Prostate gland (tissue), 2 donors: ENCODE results near the gene MUC2. TPM values are rescaled to one million over a fixed set of nuclear protein-coding genes. Genes with fewer than 3 reads are reported as not detected.

Source experiments
- DNase-seq: peaks from one replicate; pipeline ENCODE4 v3.0.0-alpha.2; 2019; ENCODE audit warnings: low spot score
- H3K27ac ChIP-seq, 2 donors: fragments of 200-600 bp; sonication (generic); 2 replicates each; pipeline ENCODE4 v1.5.1; 2017 to 2019
- H3K27me3 ChIP-seq: fragments of 200-600 bp; sonication (generic); replicated peaks from 2 replicates; pipeline ENCODE4 v1.5.1; 2019; ENCODE audit not compliant: insufficient read depth
- H3K36me3 ChIP-seq, 2 donors: fragments of 200-600 bp; sonication (generic); 1 replicate in 1 of 2; 2 replicates in 1 of 2; pipeline versions ENCODE4 v1.5.1 to v1.8.1; 2017 to 2019
- H3K4me1 ChIP-seq: fragments of 200-600 bp; sonication (generic); replicated peaks from 2 replicates; pipeline ENCODE4 v1.5.1; 2019
- H3K4me3 ChIP-seq, 2 donors: fragments of 200-600 bp; sonication (generic); 2 replicates each; pipeline ENCODE4 v1.5.1; 2017 to 2019
- H3K9me3 ChIP-seq: fragments of 200-600 bp; sonication (generic); 2 replicates; pipeline ENCODE4 v1.5.1; 2017
- POLR2A ChIP-seq: fragments of 450-650 bp; IDR thresholded peaks from one replicate; pipeline ENCODE4 v1.6.1; 2016; ENCODE audit warnings: antibody characterized with exemption, mild to moderate bottlenecking
- POLR2AphosphoS5 ChIP-seq: sonication (generic); formaldehyde crosslinking; IDR thresholded peaks from one replicate; pipeline ENCODE4 v1.6.1; 2017; ENCODE audit warnings: antibody characterized with exemption
- WGBS: methylation state at CpG from one replicate; pipeline ENCODE4 v1.1.5; 2018; 5-methylcytosine and 5-hydroxymethylcytosine counted together
- intact Hi-C: fragments of 100-400 bp; cut with DNase I; formaldehyde crosslinking; loops from one replicate; pipeline ENCODE4 v1.14.2; 2022
- total RNA-seq, 2 donors: library from RNA; depleted of rRNA; stranded (reverse); fragments of >200 nt; gene quantifications; one replicate each; pipeline ENCODE4 v1.1.0, GENCODE V29; 2016
- TF ChIP-seq, protein P1 (sequence below), 4 experiments: fragments of 200-600 bp in 2 of 4; fragments of 450-650 bp in 2 of 4; sonication (generic) in 2 of 4; IDR thresholded peaks; 1 replicate in 3 of 4; 2 replicates in 1 of 4; pipeline ENCODE4 v1.5.1; 2016 to 2019; ENCODE audit warnings: antibody characterized with exemption in 4 of 4, mild to moderate bottlenecking in 2 of 4, moderate library complexity in 2 of 4

Gene MUC2
- total RNA-seq, 2 donors from 2014 or later: 0.11 TPM; not detected in 1

DNA sequence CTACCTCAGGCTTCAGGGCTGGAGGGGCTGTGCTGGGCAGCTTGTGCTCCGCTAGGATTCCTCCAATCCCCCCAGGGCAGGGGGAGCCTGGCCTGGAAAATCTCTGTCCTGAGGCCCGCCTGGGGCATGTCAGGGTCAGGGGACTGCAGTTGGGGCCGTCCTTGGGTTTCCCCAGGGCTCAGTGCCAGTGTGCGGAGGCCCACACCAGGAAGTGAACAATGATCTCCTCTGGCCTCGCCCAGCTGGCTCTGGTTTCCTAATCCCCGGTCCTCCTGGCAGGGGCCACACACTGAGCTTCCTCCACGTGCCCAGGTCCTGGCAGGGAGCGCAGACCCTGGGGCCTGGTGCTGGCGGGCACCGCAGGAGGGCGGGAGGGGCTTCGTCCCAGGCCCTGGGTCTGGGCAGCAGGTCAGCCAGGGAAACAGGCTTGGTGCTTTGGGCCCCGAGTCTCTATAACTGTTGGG, 1.4 kb upstream of the MUC2 start:
- Histone ChIP-seq H3K27me3 (no peaks in the 10 kb centered on the region), H3K4me1 (peaks cover 4% of the 10 kb centered on the region), H3K27ac (no peak overlapping the region), H3K9me3 (no peaks in the 10 kb centered on the region), H3K4me3 (no peak overlapping the region), H3K36me3 (no peaks in the 10 kb centered on the region)
- 30% methylated on average over 7 of the region's 13 CpGs for WGBS
- DNase-seq: peak; percentile 79
- TF ChIP-seq POLR2A: no peak
- TF ChIP-seq, protein P1, sequence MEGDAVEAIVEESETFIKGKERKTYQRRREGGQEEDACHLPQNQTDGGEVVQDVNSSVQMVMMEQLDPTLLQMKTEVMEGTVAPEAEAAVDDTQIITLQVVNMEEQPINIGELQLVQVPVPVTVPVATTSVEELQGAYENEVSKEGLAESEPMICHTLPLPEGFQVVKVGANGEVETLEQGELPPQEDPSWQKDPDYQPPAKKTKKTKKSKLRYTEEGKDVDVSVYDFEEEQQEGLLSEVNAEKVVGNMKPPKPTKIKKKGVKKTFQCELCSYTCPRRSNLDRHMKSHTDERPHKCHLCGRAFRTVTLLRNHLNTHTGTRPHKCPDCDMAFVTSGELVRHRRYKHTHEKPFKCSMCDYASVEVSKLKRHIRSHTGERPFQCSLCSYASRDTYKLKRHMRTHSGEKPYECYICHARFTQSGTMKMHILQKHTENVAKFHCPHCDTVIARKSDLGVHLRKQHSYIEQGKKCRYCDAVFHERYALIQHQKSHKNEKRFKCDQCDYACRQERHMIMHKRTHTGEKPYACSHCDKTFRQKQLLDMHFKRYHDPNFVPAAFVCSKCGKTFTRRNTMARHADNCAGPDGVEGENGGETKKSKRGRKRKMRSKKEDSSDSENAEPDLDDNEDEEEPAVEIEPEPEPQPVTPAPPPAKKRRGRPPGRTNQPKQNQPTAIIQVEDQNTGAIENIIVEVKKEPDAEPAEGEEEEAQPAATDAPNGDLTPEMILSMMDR (IDR thresholded peaks at IDR 0.05): no peak
- peak; percentile 72 for TF ChIP-seq POLR2AphosphoS5
- intact Hi-C loops: no loop called here

DNA sequence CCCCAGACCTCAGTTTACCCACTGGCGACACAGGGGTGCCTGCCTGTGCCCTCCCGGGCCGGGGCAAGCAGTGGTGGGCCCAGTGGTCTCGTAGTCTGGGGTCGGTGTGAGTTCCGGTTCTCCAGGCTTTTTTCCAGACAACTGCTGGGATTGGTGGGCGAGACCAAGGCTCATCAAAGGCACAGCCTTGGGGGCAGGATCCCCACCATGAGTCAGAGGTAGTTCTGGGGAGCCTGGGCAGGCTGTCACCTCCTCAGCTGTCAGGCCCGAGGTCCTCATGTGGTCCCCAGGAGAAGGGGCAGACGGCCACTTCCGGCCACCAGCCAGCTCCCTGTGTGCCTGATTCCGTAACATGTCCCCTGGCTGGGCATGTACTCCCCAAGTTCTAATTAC, 827 bp upstream of the MUC2 start:
- 87% methylated on average over 11 of the region's 11 CpGs for WGBS

GRCh38 chr11:1075341-1075911, 752 bp downstream of the MUC2 start:
- peaks cover 4% of the 10 kb centered on the region for H3K4me1 ChIP-seq
- no peak for TF ChIP-seq POLR2A
- TF ChIP-seq, protein P1 (IDR thresholded peaks at IDR 0.05): no peak
- no peak for DNase-seq
- H3K9me3 ChIP-seq: no peaks in the 10 kb centered on the region
- H3K4me3 ChIP-seq: no peak overlapping the region
- WGBS: 96% methylated on average over 28 of the region's 28 CpGs
- no peaks in the 10 kb centered on the region for H3K36me3 ChIP-seq
- intact Hi-C loops: no loop called here
- H3K27me3 ChIP-seq: no peaks in the 10 kb centered on the region
- no peak overlapping the region for H3K27ac ChIP-seq

More for the DNA sequence above, 827 bp upstream of the MUC2 start:
- DNase-seq: no peak
- Histone ChIP-seq H3K9me3 (no peaks in the 10 kb centered on the region), H3K27me3 (no peaks in the 10 kb centered on the region), H3K27ac (no peak overlapping the region), H3K4me1 (peaks cover 4% of the 10 kb centered on the region), H3K4me3 (no peak overlapping the region), H3K36me3 (no peaks in the 10 kb centered on the region)
- no peak for TF ChIP-seq POLR2A
- no peak for TF ChIP-seq POLR2AphosphoS5
- TF ChIP-seq, protein P1 (IDR thresholded peaks at IDR 0.05): no peak
- intact Hi-C loops: no loop called here

GRCh38 chr11:1076061-1076665, 1.5 kb downstream of the MUC2 start:
- Histone ChIP-seq H3K27me3 (no peaks in the 10 kb centered on the region), H3K27ac (no peak overlapping the region), H3K36me3 (no peaks in the 10 kb centered on the region), H3K4me1 (peaks cover 4% of the 10 kb centered on the region), H3K4me3 (no peak overlapping the region), H3K9me3 (no peaks in the 10 kb centered on the region)
- TF ChIP-seq, protein P1 (IDR thresholded peaks at IDR 0.05): no peak
- TF ChIP-seq POLR2AphosphoS5 (no peak), POLR2A (no peak)
- no peak for DNase-seq
- 64% methylated on average over 15 of the region's 18 CpGs for WGBS
- intact Hi-C loops: no loop called here

GRCh38 chr11:1077033-1077416, 2.4 kb downstream of the MUC2 start:
- no peaks in the 10 kb centered on the region for H3K9me3 ChIP-seq
- H3K4me1 ChIP-seq: peaks cover 4% of the 10 kb centered on the region
- H3K4me3 ChIP-seq: no peak overlapping the region
- TF ChIP-seq POLR2A: no peak
- TF ChIP-seq, protein P1 (IDR thresholded peaks at IDR 0.05): no peak
- TF ChIP-seq POLR2AphosphoS5: no peak
- no peaks in the 10 kb centered on the region for H3K36me3 ChIP-seq
- H3K27me3 ChIP-seq: no peaks in the 10 kb centered on the region
- H3K27ac ChIP-seq: no peak overlapping the region
- WGBS: 88% methylated on average over 10 of the region's 11 CpGs
- intact Hi-C loops: no loop called here
- DNase-seq: no peak
